Right cardiac atrium (tissue), 5 donors: ENCODE results near the gene FANCC. TPM values are rescaled to one million over a fixed set of nuclear protein-coding genes. Genes with fewer than 3 reads are reported as not detected.
A peak's percentile ranks its signal among the peaks of the same experiment; 100 is the strongest.

ENCODE experiments used
- ATAC-seq, 2 donors: fragments of 200-7000 bp; cut with Tn5 transposase; one replicate each; pipeline versions ENCODE4 v1.8.0 to v1.9.1; 2020; ENCODE audit warnings: moderate library complexity in 2 of 2, mild to moderate bottlenecking in 1 of 2
- DNase-seq, 3 donors: peaks; one replicate each; pipeline ENCODE4 v3.0.0-alpha.2; 2020
- H3K27ac ChIP-seq: one replicate; pipeline ENCODE4 v1.5.1; 2013; ENCODE audit warnings: mild to moderate bottlenecking, low read length, control low read depth, moderate library complexity
- H3K27me3 ChIP-seq: one replicate; pipeline ENCODE4 v1.6.1; 2013; ENCODE audit not compliant: control insufficient read depth, insufficient read depth
- H3K4me1 ChIP-seq: one replicate; pipeline ENCODE4 v1.6.1; 2013; ENCODE audit warnings: low read length; ENCODE audit not compliant: control insufficient read depth, insufficient read depth
- H3K4me3 ChIP-seq: one replicate; pipeline ENCODE4 v1.5.1; 2013; ENCODE audit warnings: low read length, control low read depth
- H3K9me3 ChIP-seq: one replicate; pipeline ENCODE4 v1.6.1; 2013; ENCODE audit warnings: low read length; ENCODE audit not compliant: control insufficient read depth
- WGBS: extraction: QIAGEN DNeasy Blood & Tissue Kit; methylation state at CpG from one replicate; pipeline ENCODE4 v1.1.7; 2013; 5-methylcytosine and 5-hydroxymethylcytosine counted together
- intact Hi-C, 4 donors: fragments of 100-400 bp; cut with DNase I; formaldehyde crosslinking; loops; one replicate each; pipeline versions ENCODE4 v1.11.0 to v1.14.0; 2022 to 2023
- polyA plus RNA-seq: library from polyadenylated mRNA; stranded (reverse); fragments of 200-250 nt; gene quantifications from one replicate; pipeline ENCODE4 v1.2.3, GENCODE V29; 2013
- total RNA-seq, 4 donors: library from RNA; stranded (reverse); fragmentation: NEBNext Ultra II Directional; extraction: Animal tissue kit (Norgen Biotek cat#: 25700); gene quantifications; one replicate each; pipeline ENCODE4 v1.2.1, GENCODE V29; 2021
- donor health status: healthy with polysubstance abuse.
- donor health status: DM: no; HTN: yes; CAD: no.
- donor health status: DM: no; HTN: no; CAD: no.
- donor health status: DM: no; HTN: yes; CAD: no; lungs with severe emphysema.
- donor health status: DM: yes; HTN: yes; CAD: no.

The FANCC gene
- total and polyA plus RNA-seq, 5 donors: 3.2 to 6.6 (median 4.3) TPM

- intact Hi-C loops: loop anchor here in 1 of 4 donors (10.0 kb wide), 1 partner anchor 57 kb away; no protein-coding TSS in a partner anchor
- Histone ChIP-seq H3K27ac (peak overlapping the region; percentile 24), H3K27me3 (no peaks in the 10 kb centered on the region), H3K4me1 (peaks cover 9% of the 10 kb centered on the region), H3K4me3 (no peak overlapping the region), H3K9me3 (no peaks in the 10 kb centered on the region)
- WGBS: 76% methylated on average over 19 of the region's 19 CpGs
- DNase-seq: no peak
- ATAC-seq: no peak
Measured at GRCh38 chr9:95081998-95082397, 235.5 kb downstream of the FANCC start.

GRCh38 chr9:95080961-95081647, 236.4 kb downstream of the FANCC start:
- Histone ChIP-seq H3K4me3 (no peak overlapping the region), H3K4me1 (peaks cover 13% of the 10 kb centered on the region), H3K27me3 (no peaks in the 10 kb centered on the region), H3K9me3 (no peaks in the 10 kb centered on the region), H3K27ac (no peak overlapping the region)
- intact Hi-C loops: loop anchor here in 1 of 4 donors (10.0 kb wide), 1 partner anchor 56 kb away; no protein-coding TSS in a partner anchor
- WGBS: 80% methylated on average over 20 of the region's 20 CpGs
- DNase-seq: peak in 1 of 3 donors; percentile 55
- no peak for ATAC-seq

GRCh38 chr9:95079461-95079860, 238.0 kb downstream of the FANCC start:
- no peak overlapping the region for H3K27ac ChIP-seq
- H3K4me1 ChIP-seq: peaks cover 16% of the 10 kb centered on the region
- WGBS: 77% methylated on average over 10 of the region's 10 CpGs
- no peaks in the 10 kb centered on the region for H3K27me3 ChIP-seq
- DNase-seq: no peak
- no peaks in the 10 kb centered on the region for H3K9me3 ChIP-seq
- intact Hi-C loops: no loop called here
- no peak overlapping the region for H3K4me3 ChIP-seq
- no peak for ATAC-seq

- ATAC-seq (peak; percentile 49 to 67), DNase-seq (peak in 1 of 3 donors; percentile 69)
- intact Hi-C loops: no loop called here
- WGBS: 49% methylated on average over 6 of the region's 6 CpGs
- Histone ChIP-seq H3K27me3 (no peaks in the 10 kb centered on the region), H3K4me3 (no peak overlapping the region), H3K27ac (peak overlapping the region; percentile 4), H3K4me1 (peaks cover 16% of the 10 kb centered on the region), H3K9me3 (no peaks in the 10 kb centered on the region)
Measured at GRCh38 chr9:95078939-95079338, 238.6 kb downstream of the FANCC start.

GRCh38 chr9:95078511-95078910, 239.0 kb downstream of the FANCC start:
- peaks cover 16% of the 10 kb centered on the region for H3K4me1 ChIP-seq
- DNase-seq (peak in 1 of 3 donors; percentile 40), ATAC-seq (peak in 1 of 2 donors; percentile 3)
- H3K9me3 ChIP-seq: no peaks in the 10 kb centered on the region
- H3K4me3 ChIP-seq: no peak overlapping the region
- intact Hi-C loops: no loop called here
- 67% methylated on average over 12 of the region's 12 CpGs for WGBS
- no peaks in the 10 kb centered on the region for H3K27me3 ChIP-seq
- peak overlapping the region; percentile 4 for H3K27ac ChIP-seq

DNA sequence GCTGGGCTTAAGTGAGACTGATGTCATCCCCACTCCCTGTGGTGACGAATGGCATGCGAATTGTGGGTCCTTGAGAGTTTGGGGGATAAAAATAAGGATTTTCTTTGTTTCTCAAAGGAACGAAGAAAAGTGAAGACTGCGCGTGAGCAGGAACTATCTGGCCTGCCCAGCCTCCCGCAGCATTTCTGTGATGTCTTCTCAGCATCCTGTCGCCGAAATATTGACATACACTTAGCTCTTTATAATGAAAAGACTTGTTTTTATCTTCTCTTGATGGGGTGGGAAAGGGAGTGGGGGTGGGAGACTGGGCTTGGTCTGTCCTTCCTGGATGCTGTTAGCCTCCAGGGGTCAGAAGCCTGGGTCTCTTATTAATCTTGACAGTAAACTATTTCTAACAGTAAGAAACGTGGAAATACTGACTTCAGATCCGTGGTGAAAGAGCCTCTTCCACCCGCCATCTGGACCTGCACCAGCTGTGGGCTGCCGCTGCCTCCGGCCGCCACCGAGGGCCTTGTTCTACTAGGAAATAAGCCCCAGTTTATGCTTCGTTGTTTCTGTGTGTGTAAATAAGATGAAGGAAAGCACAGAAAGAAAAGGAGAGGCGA, 239.6 kb downstream of the FANCC start:
- H3K9me3 ChIP-seq: no peaks in the 10 kb centered on the region
- H3K4me3 ChIP-seq: no peak overlapping the region
- no peaks in the 10 kb centered on the region for H3K27me3 ChIP-seq
- H3K27ac ChIP-seq: peak overlapping the region; percentile 65
- ATAC-seq: no peak
- peak in 1 of 3 donors; percentile 75 for DNase-seq
- H3K4me1 ChIP-seq: peaks cover 16% of the 10 kb centered on the region
- intact Hi-C loops: no loop called here
- 43% methylated on average over 17 of the region's 17 CpGs for WGBS

GRCh38 chr9:95077053-95077765, 240.3 kb downstream of the FANCC start:
- Histone ChIP-seq H3K4me3 (no peak overlapping the region), H3K27ac (peak overlapping the region; percentile 65), H3K27me3 (no peaks in the 10 kb centered on the region), H3K4me1 (peaks cover 18% of the 10 kb centered on the region), H3K9me3 (no peaks in the 10 kb centered on the region)
- intact Hi-C loops: no loop called here
- ATAC-seq (peak; percentile 28 to 48), DNase-seq (peak in 2 of 3 donors; percentile 49 to 73)
- 27% methylated on average over 18 of the region's 18 CpGs for WGBS

- H3K9me3 ChIP-seq: no peaks in the 10 kb centered on the region
- DNase-seq (no peak), ATAC-seq (no peak)
- intact Hi-C loops: no loop called here
- no peaks in the 10 kb centered on the region for H3K27me3 ChIP-seq
- WGBS: 49% methylated on average over 1 of the region's 1 CpG
- peaks cover 23% of the 10 kb centered on the region for H3K4me1 ChIP-seq
- no peak overlapping the region for H3K4me3 ChIP-seq
- H3K27ac ChIP-seq: peak overlapping the region; percentile 65
Measured at GRCh38 chr9:95076696-95077052, 240.8 kb downstream of the FANCC start.

DNA sequence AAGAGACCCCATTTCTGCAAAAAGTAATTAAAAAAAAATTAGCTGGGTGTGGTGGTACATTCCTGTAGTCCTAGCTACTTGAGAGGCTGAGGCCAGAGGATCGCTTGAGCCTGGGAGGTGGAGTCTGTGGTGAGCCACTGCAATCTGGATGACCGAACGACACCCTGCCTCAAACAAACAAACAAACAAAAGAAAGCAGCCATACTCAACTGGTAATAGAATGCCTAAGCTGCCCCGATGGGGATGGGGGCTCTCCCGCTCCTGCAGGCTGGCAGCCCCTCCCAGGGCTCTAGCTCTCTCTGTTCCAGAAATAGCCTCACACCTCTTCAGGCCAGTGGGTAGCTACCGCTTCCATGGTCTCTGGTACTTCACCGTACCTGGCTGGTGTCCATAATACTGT, 241.8 kb downstream of the FANCC start:
- no peaks in the 10 kb centered on the region for H3K27me3 ChIP-seq
- intact Hi-C loops: no loop called here
- 73% methylated on average over 7 of the region's 7 CpGs for WGBS
- no peaks in the 10 kb centered on the region for H3K9me3 ChIP-seq
- DNase-seq (peak in 1 of 3 donors; percentile 52), ATAC-seq (peak in 1 of 2 donors; percentile 18)
- peak overlapping the region; percentile 8 for H3K27ac ChIP-seq
- peaks cover 26% of the 10 kb centered on the region for H3K4me1 ChIP-seq
- no peak overlapping the region for H3K4me3 ChIP-seq

DNA sequence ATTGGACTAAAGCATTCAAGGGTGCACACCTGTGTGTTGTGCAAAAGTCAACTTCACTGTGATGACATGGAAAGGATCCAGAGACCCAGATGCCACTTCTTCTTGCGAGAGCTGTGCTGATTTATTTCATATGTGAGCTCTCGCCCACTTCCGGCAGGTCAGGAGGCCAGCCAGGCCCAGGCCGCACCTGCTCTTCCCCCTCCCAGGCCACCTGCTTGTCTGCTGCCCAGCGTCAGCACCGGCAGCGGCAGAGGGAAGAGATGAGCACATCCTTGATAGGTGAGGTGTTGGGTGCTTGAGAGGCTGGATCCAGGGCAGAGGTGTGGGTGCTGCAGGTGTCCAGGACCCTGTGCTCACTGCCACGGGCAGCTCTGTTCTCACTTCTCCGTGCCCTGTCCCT, 242.9 kb downstream of the FANCC start:
- intact Hi-C loops: no loop called here
- H3K27ac ChIP-seq: no peak overlapping the region
- ATAC-seq: no peak
- no peak for DNase-seq
- peaks cover 27% of the 10 kb centered on the region for H3K4me1 ChIP-seq
- H3K9me3 ChIP-seq: no peaks in the 10 kb centered on the region
- H3K4me3 ChIP-seq: no peak overlapping the region
- H3K27me3 ChIP-seq: no peaks in the 10 kb centered on the region
- 70% methylated on average over 9 of the region's 9 CpGs for WGBS

- ATAC-seq: no peak
- no peak for DNase-seq
- H3K27ac ChIP-seq: no peak overlapping the region
- H3K4me3 ChIP-seq: no peak overlapping the region
- no peaks in the 10 kb centered on the region for H3K9me3 ChIP-seq
- peaks cover 29% of the 10 kb centered on the region for H3K4me1 ChIP-seq
- 80% methylated on average over 5 of the region's 5 CpGs for WGBS
- no peaks in the 10 kb centered on the region for H3K27me3 ChIP-seq
- intact Hi-C loops: loop anchor here in 1 of 4 donors (2.0 kb wide), 1 partner anchor 15 kb away; no protein-coding TSS in a partner anchor
Measured at GRCh38 chr9:95073918-95074317, 243.6 kb downstream of the FANCC start.
